Omental fat pad (tissue), 4 donors: ENCODE results near the gene SIGLEC15. TPM values are rescaled to one million over a fixed set of nuclear protein-coding genes. Genes with fewer than 3 reads are reported as not detected.
"Not testable (repeated sequence)": the region's sequence is repeated elsewhere in the genome, so short reads cannot be mapped to it uniquely, and the experiment has no call there.

ENCODE experiments used
- ATAC-seq: fragments of 150-250 bp; one replicate; pipeline ENCODE4 v1.9.1; 2016; ENCODE audit warnings: mild to moderate bottlenecking, moderate library complexity; ENCODE audit not compliant: low FRiP score
- DNase-seq: peaks from one replicate; pipeline ENCODE4 v3.0.0-alpha.2; 2019; ENCODE audit warnings: low spot score
- total RNA-seq, 4 donors: library from RNA; depleted of rRNA; stranded (reverse); fragments of >200 nt; gene quantifications; one replicate each; pipeline ENCODE4 v1.1.0, GENCODE V29; 2016
- TF ChIP-seq, protein P1 (sequence below), 3 donors: fragments of 450-650 bp; IDR thresholded peaks; one replicate each; pipeline ENCODE4 v1.5.1; 2016 to 2017; ENCODE audit warnings: antibody characterized with exemption in 3 of 3, mild to moderate bottlenecking in 3 of 3, moderate library complexity in 2 of 3

Gene SIGLEC15
- total RNA-seq, 4 donors from 2014 or later, result 0.25 to 2.5 (median 0.46) TPM; not detected in 1

DNA sequence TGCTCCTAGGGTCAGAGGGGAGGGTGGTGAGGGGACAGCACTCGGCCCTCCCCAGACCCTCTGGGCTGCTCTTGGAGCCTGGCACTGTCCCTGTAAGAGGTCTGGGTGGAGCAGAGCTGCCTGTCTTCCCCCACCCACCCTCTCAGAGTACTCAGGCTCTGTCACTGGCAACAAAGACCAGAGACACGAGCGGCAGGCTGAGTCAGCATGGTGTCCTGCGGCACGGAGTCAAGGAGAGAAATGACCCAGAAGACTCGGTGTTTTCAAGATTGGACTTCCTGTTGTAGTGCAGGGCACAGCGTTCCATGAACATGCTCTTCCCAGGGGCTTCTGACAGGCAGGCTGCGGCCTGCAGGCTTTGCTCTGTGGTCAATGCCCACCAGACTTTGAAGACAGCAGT lies 19.9 kb downstream of the SIGLEC15 start:
- DNase-seq (no peak), ATAC-seq (no peak)
- TF ChIP-seq, protein P1, sequence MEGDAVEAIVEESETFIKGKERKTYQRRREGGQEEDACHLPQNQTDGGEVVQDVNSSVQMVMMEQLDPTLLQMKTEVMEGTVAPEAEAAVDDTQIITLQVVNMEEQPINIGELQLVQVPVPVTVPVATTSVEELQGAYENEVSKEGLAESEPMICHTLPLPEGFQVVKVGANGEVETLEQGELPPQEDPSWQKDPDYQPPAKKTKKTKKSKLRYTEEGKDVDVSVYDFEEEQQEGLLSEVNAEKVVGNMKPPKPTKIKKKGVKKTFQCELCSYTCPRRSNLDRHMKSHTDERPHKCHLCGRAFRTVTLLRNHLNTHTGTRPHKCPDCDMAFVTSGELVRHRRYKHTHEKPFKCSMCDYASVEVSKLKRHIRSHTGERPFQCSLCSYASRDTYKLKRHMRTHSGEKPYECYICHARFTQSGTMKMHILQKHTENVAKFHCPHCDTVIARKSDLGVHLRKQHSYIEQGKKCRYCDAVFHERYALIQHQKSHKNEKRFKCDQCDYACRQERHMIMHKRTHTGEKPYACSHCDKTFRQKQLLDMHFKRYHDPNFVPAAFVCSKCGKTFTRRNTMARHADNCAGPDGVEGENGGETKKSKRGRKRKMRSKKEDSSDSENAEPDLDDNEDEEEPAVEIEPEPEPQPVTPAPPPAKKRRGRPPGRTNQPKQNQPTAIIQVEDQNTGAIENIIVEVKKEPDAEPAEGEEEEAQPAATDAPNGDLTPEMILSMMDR (IDR thresholded peaks at IDR 0.05), result no peak

DNA sequence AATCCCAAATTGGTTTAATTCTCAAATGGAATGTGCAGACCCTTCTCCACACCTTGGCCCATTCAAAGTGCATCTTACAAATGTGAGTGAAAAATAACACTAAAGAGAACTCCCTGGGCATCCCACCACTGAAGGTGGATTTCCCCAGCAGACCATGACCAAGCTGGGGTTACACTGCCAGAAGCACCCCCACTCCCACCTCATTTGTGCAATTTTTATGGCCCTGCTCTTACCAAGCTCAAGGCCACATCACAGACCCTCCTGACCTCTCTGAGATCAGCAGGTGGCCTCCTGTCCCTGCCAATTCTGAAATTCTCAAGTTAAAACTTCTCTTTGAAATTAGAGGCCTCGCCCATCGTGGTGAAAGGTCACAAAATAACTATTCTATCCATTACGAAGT lies 21.6 kb downstream of the SIGLEC15 start:
- DNase-seq (no peak), ATAC-seq (no peak)
- TF ChIP-seq, protein P1 (IDR thresholded peaks at IDR 0.05), result no peak

DNA sequence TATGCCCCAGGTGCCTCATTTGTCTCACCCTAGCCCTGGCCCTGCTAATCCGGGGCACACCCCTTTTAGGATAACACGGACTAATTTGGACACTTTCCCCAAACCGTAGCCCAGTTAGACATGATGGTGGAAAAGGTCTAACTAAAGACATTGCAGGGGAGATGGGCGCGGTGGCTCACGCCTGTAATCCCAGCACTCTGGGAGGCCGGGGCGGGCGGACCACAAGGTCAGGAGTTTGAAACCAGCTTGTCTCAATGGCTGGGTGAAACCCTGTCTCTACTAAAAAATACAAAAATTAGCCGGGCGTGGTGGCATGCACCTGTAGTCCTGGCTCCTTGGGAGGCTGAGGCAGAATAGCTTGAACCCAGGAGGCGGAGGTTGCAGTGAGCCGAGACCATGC lies 23.2 kb downstream of the SIGLEC15 start:
- ATAC-seq, result not testable (repeated sequence)

DNA sequence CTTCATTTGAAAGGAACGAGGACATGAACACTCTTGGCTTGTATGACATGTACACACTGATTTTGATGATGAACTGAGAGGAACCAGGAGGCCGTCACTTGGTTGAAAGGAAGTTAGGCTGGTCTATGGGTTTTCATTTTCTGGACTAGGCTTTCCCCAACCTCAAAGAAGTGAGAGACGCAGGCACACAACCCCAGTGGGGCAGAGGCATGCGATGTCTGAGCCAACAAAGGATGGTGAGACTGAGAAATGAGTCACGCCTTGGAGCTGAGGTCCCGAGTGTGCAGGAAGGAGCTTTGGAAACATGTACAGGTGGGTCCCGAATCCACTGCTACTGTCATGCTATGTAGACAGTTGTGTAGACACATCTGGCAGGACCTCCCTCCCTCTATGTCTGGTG lies 24.1 kb downstream of the SIGLEC15 start:
- TF ChIP-seq, protein P1 (IDR thresholded peaks at IDR 0.05), result no peak
- no peak for DNase-seq
- ATAC-seq, result no peak

More for the DNA sequence above, 23.2 kb downstream of the SIGLEC15 start:
- not testable (repeated sequence) for DNase-seq

DNA sequence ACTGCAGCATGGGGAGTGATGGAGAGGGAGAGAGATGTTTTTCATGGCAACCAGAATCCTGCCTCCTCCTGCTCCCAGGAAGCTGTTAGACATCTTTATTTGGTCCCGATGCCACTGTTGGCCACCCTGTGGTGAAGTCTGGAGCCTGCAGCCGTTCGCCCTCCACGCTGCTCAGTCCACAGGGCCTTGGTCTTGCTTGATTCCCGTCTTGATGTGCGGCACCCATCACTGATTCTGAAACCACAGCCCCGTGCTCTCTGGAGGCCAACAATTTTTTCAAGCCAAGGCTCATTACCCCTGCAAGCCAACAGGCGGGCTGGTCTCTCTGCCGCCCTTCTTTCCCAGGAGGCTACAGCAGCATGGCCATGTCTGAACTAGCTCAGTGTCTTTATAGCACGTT lies 24.5 kb downstream of the SIGLEC15 start:
- ATAC-seq (no peak), DNase-seq (no peak)
- TF ChIP-seq, protein P1 (IDR thresholded peaks at IDR 0.05), result no peak

DNA sequence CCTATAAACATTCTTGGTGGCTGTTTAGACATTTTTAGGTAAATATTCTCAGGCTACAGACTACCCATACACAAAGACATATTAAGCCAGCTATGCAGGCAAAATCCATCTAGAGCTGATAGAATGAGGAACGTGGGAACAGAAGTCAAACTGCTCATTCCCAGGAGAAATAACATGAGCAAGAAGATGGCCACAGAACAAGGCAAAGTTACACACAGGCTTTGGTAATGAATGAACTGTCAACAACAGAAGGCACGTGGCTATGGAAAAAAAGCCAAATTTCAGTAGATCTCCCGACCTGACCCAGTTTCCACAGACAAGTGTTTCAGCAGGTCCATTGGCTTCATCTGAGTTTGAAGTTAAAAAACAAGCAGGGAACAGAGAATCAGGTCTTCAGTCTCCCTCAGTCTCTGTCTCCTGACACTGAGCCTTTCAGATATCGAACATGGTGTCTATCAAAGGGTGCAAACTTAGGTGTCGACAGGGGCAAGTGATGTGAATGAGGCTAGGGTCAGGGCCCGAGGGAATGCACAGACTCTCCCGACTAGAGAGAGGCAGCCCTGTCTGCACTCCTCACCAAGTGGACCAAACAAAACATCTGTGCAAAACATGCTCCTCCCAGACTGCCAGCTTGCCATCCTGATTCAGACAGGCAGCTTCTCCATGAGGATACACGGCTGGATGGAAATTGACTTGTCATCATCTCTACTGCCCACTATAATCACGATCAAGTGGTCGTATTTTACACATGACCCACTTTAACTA lies 25.9 kb downstream of the SIGLEC15 start:
- ATAC-seq (no peak), DNase-seq (no peak)
- TF ChIP-seq, protein P1 (IDR thresholded peaks at IDR 0.05), result no peak

DNA sequence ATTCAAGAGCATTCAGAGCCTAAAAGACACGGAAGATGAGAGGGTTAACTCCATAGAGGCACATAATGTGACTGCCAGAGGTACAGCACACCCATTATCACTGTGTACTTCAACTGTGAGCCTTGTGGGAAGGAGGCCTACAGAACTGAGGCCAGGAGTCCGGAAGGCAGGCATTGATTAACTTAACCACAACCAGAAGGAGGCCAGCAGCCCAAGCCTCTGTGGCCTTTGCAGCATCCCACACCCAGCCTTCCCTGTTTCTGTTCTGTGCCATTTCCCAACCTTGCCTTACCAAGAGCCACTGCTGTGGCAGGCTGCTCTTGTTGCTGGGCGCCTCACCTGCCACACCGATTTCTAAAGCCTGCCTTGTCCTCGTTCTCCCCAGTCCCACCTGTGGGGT lies 27.2 kb downstream of the SIGLEC15 start:
- TF ChIP-seq, protein P1 (IDR thresholded peaks at IDR 0.05), result no peak
- ATAC-seq (no peak), DNase-seq (no peak)
